Activated CD8-positive, alpha-beta memory T cell treated with anti-CD3 and anti-CD28 coated beads for 24 hours (primary cell): ENCODE data around the gene MSH6.
"Not testable (repeated sequence)": the region's sequence is repeated elsewhere in the genome, so short reads cannot be mapped to it uniquely, and the experiment has no call there.

Experiments
- DNase-seq: peaks from one replicate; pipeline ENCODE4 v3.0.0-alpha.2; 2020

The MSH6 gene

DNA sequence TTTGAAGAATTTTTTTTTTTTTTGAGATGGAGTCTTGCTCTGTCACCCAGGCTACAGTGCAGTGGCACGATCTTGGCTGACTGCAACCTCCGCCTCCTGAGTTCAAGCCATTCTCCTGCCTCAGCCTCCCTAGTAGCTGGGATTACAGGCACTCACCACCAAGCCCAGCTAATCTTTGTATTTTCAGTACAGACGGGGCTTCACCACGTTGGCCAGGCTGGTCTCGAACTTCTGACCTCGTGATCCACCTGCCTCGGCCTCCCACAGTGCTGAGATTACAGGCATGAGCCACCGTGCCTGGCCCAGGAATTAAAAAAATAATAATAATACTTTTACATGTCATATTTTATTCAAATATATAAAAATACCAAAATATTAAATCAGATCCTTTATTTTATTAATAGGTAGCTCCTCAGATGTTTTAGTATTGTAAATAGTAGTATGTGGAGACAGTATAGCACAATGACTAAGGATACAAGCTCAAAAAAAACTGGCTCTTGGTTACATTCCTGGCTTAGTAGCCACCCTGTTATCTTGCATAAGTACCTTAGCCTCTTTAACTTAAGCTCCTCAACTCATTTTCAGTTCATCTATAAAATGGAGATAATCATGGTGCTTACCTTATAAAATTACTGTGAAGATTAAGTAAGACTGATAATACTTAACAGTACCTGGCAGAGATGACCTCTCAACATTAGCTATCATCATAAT, 70.3 kb downstream of the MSH6 start:
- DNase-seq = not testable (repeated sequence)
